Vagina (tissue), 2 donors: Measurements from ENCODE around the gene GRK4. TPM values are rescaled to one million over a fixed set of nuclear protein-coding genes. Genes with fewer than 3 reads are reported as not detected.

Experiments used
- DNase-seq, 2 donors: peaks; one replicate each; pipeline ENCODE4 v3.0.0-alpha.2; 2017; ENCODE audit errors: extremely low spot score in 2 of 2
- H3K27ac ChIP-seq: fragments of 200-600 bp; sonication (generic); one replicate; pipeline ENCODE4 v1.5.1; 2019
- H3K27me3 ChIP-seq: fragments of 200-600 bp; sonication (generic); one replicate; pipeline ENCODE4 v1.5.1; 2019
- H3K36me3 ChIP-seq, 2 donors: fragments of 200-600 bp; sonication (generic); one replicate each; pipeline ENCODE4 v1.5.1; 2017 to 2019
- H3K4me1 ChIP-seq: fragments of 200-600 bp; sonication (generic); one replicate; pipeline ENCODE4 v1.5.1; 2019
- H3K4me3 ChIP-seq, 2 donors: fragments of 200-600 bp; sonication (generic); 1 replicate in 1 of 2; 2 replicates in 1 of 2; pipeline ENCODE4 v1.5.1; 2016 to 2019
- H3K9me3 ChIP-seq: fragments of 200-600 bp; sonication (generic); one replicate; pipeline ENCODE4 v1.5.1; 2019
- POLR2A ChIP-seq, 2 donors: fragments of 450-650 bp; IDR thresholded peaks; one replicate each; pipeline ENCODE4 v1.6.1; 2017; ENCODE audit warnings: antibody characterized with exemption in 2 of 2, mild to moderate bottlenecking in 2 of 2, moderate library complexity in 2 of 2
- POLR2AphosphoS5 ChIP-seq, 2 donors: sonication (generic); formaldehyde crosslinking; IDR thresholded peaks; one replicate each; pipeline ENCODE4 v1.9.0; 2017; ENCODE audit warnings: antibody characterized with exemption in 2 of 2, mild to moderate bottlenecking in 2 of 2, low read depth in 1 of 2; ENCODE audit not compliant: insufficient read depth in 1 of 2
- intact Hi-C: fragments of 100-400 bp; cut with DNase I; formaldehyde crosslinking; loops from one replicate; pipeline ENCODE4 v1.15.1; 2023
- total RNA-seq: library from RNA; depleted of rRNA; stranded (reverse); fragments of >200 nt; gene quantifications from one replicate; pipeline ENCODE4 v1.2.3, GENCODE V29; 2016
- TF ChIP-seq, protein P1 (sequence below), 3 experiments: fragments of 450-650 bp in 2 of 3; fragments of 200-600 bp in 1 of 3; sonication (generic) in 1 of 3; IDR thresholded peaks; one replicate each; pipeline ENCODE4 v1.5.1; 2017 to 2019; ENCODE audit warnings: antibody characterized with exemption in 3 of 3, mild to moderate bottlenecking in 2 of 3, moderate library complexity in 2 of 3

Gene GRK4
- total RNA-seq, 1 donor from 2014 or later = 2.7 TPM

DNA sequence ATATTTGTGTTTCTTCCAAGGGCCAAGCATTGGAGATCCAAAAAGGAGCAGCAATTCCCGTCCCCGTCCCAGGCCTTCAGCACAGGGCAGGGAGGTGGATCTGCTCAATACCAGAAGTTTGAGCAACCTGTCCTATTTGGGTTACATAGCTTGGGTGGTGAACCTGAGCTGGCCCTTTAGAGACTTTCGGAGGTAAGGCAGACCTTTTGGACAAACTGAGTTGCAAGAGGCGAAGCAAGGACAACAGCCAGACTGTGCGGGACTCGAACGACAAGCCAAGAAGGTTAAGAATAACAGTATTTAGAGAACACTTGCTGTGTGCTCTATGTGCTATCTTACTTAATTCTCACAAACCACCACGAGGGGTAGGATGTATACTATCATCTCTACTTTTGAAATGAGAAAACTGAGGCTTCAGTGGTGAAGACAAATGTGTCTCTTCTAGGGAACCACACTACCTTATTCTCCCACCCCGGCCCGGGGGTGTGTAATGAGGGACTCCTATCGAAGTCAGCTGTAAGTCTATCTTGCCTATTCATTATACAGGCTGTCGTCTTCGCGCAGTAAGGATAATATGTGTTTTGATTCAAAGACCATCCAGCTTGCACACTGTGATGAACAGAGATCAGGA is 1.4 kb upstream of the GRK4 start:
- no peak overlapping the region for H3K27ac ChIP-seq
- intact Hi-C loops = no loop called here
- TF ChIP-seq POLR2AphosphoS5 (IDR thresholded peaks at IDR 0.05; ENCODE audit: insufficient read depth in 1 of 2, low read depth in 1 of 2) = no peak
- TF ChIP-seq, protein P1, sequence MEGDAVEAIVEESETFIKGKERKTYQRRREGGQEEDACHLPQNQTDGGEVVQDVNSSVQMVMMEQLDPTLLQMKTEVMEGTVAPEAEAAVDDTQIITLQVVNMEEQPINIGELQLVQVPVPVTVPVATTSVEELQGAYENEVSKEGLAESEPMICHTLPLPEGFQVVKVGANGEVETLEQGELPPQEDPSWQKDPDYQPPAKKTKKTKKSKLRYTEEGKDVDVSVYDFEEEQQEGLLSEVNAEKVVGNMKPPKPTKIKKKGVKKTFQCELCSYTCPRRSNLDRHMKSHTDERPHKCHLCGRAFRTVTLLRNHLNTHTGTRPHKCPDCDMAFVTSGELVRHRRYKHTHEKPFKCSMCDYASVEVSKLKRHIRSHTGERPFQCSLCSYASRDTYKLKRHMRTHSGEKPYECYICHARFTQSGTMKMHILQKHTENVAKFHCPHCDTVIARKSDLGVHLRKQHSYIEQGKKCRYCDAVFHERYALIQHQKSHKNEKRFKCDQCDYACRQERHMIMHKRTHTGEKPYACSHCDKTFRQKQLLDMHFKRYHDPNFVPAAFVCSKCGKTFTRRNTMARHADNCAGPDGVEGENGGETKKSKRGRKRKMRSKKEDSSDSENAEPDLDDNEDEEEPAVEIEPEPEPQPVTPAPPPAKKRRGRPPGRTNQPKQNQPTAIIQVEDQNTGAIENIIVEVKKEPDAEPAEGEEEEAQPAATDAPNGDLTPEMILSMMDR (IDR thresholded peaks at IDR 0.05) = no peak
- no peak for TF ChIP-seq POLR2A (IDR thresholded peaks at IDR 0.05)
- H3K36me3 ChIP-seq = peaks cover 0 to 10% of the 10 kb centered on the region in 2 donors
- H3K4me1 ChIP-seq = peaks cover 27% of the 10 kb centered on the region
- H3K9me3 ChIP-seq = no peaks in the 10 kb centered on the region
- DNase-seq = peak in 1 of 2 donors; percentile 83
- H3K4me3 ChIP-seq = peak overlapping the region; percentile 76 to 95
- H3K27me3 ChIP-seq = no peaks in the 10 kb centered on the region

DNA sequence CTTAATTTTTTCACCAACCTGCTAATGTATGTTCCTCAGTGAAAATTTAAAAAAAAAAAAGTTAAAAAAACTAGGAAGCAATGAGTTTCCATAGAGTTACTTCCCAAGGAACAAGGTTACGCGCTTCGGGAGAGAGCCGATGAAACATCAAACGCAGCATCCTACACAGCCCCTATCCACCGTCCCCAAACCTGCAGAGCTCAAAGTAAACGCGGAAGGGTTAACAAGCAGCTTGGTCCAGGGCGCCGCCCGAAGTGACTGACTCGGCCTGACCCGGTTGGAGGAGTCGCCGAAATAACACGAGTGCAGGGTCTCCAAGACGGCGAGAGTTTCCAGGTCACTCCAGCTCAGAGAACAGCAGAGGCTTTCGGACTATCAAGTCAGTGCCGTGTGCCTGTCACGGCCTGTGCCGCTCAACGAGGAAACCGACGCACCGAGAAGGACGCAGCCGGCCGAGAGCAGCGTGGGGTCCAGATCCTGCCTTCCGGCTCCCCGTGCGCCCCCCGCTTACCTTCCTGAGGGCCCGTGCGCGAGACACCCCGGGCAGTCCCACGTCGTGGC is 677 bp upstream of the GRK4 start:
- peak overlapping the region; percentile 39 for H3K27ac ChIP-seq
- H3K36me3 ChIP-seq = peaks cover 0 to 2% of the 10 kb centered on the region in 2 donors
- H3K27me3 ChIP-seq = no peaks in the 10 kb centered on the region
- intact Hi-C loops = no loop called here
- no peaks in the 10 kb centered on the region for H3K9me3 ChIP-seq
- peaks cover 27% of the 10 kb centered on the region for H3K4me1 ChIP-seq
- H3K4me3 ChIP-seq = peak overlapping the region; percentile 76 to 95
- TF ChIP-seq, protein P1 (IDR thresholded peaks at IDR 0.05) = no peak
- peak in 1 of 2 donors; percentile 88 for DNase-seq

DNA sequence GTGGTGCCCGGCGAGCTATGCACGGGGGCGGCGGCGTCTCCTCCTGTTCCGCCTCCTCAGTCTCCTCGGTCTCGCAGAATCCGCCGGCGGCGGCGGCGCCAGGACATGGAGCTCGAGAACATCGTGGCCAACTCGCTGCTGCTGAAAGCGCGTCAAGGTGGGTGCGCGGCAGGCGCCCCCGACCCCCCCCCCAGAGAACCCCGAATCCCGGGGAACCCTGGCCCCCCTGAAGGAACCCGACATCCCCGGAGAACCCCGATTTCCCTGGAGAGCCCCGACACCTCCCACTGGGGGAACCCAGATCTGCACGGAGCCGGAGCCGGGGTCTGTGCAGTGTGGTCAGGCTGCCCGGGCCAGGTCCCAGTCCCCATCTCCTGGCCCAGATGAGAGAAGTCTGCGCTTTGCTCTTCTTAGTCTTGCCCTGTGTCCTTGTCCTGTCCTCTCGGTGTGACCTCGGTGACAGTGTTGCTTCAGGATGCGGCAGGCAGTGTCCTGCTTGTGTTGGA is 648 bp downstream of the GRK4 start:
- peak overlapping the region; percentile 68 for H3K27ac ChIP-seq
- intact Hi-C loops = no loop called here
- H3K27me3 ChIP-seq = no peaks in the 10 kb centered on the region
- H3K4me3 ChIP-seq = peak overlapping the region; percentile 76 to 95
- peaks cover 27% of the 10 kb centered on the region for H3K4me1 ChIP-seq
- no peaks in the 10 kb centered on the region for H3K36me3 ChIP-seq
- DNase-seq = peak in 1 of 2 donors; percentile 87
- no peaks in the 10 kb centered on the region for H3K9me3 ChIP-seq
- no peak for TF ChIP-seq POLR2A (IDR thresholded peaks at IDR 0.05)
- TF ChIP-seq POLR2AphosphoS5 (IDR thresholded peaks at IDR 0.05; ENCODE audit: insufficient read depth in 1 of 2, low read depth in 1 of 2) = no peak
- TF ChIP-seq, protein P1 (IDR thresholded peaks at IDR 0.05) = no peak

DNA sequence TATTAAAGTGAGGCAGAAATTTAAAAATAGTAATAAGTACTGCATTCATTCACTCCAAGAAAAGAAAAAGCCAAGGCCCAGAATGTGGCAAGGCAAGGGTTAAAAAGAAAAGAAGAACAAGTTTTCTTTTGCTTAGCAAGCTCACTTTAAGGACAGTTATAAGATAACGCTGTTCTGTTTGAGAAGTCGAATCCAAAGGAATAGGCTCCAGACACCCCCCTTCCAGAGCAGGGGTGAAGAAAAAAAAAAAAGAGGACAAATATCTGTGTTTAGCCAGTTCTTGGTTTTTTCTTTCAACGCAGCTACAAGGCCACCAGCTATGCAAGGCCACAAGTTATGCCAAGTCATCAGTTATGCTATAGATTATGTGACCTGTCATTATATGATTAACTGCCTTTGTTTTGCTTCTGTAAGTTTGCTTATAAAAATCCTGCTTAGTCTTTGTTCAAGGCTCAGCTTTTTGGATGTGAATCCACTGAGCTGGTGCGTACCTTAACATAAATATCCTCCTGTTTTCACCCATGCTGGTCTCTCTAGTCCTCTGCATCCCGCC is 1.4 kb downstream of the GRK4 start:
- H3K27me3 ChIP-seq = no peaks in the 10 kb centered on the region
- H3K9me3 ChIP-seq = no peaks in the 10 kb centered on the region
- no peaks in the 10 kb centered on the region for H3K36me3 ChIP-seq
- H3K27ac ChIP-seq = no peak overlapping the region
- intact Hi-C loops = no loop called here
- no peak for DNase-seq
- TF ChIP-seq POLR2AphosphoS5 (IDR thresholded peaks at IDR 0.05; ENCODE audit: insufficient read depth in 1 of 2, low read depth in 1 of 2) (no peak), POLR2A (IDR thresholded peaks at IDR 0.05) (no peak)
- TF ChIP-seq, protein P1 (IDR thresholded peaks at IDR 0.05) = no peak
- H3K4me3 ChIP-seq = peak overlapping the region; percentile 76 to 95
- peaks cover 27% of the 10 kb centered on the region for H3K4me1 ChIP-seq

DNA sequence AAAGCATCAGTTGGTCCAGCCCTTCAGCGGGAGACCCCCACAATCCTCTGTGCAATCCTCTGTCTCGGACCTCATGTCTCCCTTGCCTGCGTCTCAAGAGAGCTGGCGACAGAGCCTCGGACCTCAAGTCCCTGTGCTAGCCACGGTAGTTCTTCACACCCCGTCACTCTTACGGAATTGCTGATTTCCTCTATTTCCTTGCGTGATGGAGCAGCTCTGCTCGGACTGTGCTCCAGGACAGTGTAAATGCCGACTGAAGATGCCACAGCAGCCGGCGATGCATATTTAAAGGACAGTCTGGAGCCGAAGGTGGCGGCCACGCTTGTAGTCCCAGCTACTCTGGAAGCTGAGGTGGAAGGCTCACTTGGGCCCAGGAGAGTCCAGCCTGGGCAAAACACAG is 1.9 kb downstream of the GRK4 start:
- Histone ChIP-seq H3K36me3 (no peaks in the 10 kb centered on the region), H3K27me3 (no peaks in the 10 kb centered on the region), H3K27ac (no peak overlapping the region), H3K9me3 (no peaks in the 10 kb centered on the region), H3K4me1 (peaks cover 27% of the 10 kb centered on the region), H3K4me3 (no peak overlapping the region)
- DNase-seq = peak in 1 of 2 donors; percentile 65
- TF ChIP-seq, protein P1 (IDR thresholded peaks at IDR 0.05) = no peak
- TF ChIP-seq POLR2A (IDR thresholded peaks at IDR 0.05) (no peak), POLR2AphosphoS5 (IDR thresholded peaks at IDR 0.05; ENCODE audit: insufficient read depth in 1 of 2, low read depth in 1 of 2) (no peak)
- intact Hi-C loops = no loop called here
